HK-2 (cell line): ENCODE measurements around the gene INPP5J.
"Not testable (repeated sequence)": the region's sequence is repeated elsewhere in the genome, so short reads cannot be mapped to it uniquely, and the experiment has no call there.

Experiments
- DNase-seq: peaks from one replicate; pipeline ENCODE4 v3.0.0-alpha.2; 2018; ENCODE audit not compliant: unreplicated experiment

Gene INPP5J

DNA sequence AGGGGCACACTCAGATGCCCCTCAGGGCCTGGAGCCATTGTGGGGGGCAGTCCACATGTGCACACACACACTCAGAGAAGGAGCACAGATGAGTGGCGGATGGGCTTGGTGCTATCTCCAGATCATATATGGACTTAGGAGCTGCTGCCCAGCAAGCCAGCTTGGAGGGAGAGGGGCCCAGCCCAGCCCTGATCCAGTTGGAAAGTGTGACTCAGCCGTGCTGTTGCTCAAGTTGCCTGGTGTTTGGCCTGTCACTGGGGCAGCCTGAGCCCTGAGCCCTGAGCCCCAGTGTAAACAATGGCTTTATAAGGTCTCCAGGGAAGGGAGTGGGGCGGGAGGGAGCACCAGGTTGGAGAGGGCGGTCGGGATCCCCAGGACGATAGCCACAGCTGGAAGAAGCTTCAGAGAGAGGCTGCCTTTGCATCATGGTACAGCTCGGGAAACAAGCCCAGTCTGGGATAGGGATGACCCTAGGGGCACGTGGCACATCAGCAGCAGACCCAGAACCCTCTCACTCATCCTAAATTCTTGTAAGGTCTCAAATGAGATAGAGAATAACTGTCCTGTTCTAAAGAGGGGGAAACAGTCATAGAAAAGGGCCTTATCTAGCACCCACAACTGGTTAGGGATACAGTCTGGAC lies 20.2 kb upstream of the INPP5J start:
- DNase-seq = peak; percentile 75

GRCh38 chr22:31103111-31103510 lies 19.7 kb upstream of the INPP5J start:
- DNase-seq = no peak

DNA sequence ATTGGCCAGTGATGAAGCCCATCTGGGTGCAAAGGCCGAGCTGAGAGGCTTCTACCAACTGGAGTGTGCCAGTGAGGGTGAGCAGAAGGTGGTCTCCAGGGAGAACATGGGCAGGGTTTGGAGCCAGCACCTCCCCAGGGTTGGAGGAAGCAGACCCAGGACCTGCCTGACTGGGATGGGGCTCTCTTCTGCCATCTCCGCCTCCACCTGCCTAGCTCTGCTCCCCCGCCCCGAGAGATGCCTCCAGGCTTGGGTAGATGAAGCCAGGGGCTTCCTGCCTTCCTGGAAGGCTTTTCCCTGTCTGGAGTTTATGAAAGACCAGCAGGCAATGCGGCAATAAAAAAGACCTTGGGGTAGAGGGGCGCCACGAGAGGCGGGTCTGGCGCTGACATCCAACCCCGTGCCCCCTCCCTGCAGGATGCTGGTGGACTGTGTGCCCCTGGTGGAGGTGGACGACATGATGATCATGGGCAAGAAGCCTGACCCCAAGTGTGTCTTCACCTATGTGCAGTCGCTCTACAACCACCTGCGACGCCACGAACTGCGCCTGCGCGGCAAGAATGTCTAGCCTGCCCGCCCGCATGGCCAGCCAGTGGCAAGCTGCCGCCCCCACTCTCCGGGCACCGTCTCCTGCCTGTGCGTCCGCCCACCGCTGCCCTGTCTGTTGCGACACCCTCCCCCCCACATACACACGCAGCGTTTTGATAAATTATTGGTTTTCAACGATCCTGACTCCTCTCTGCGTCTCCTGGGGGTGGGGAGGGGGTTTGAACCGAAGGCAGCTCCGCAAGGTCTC lies 18.7 kb upstream of the INPP5J start:
- peak; percentile 11 for DNase-seq

- DNase-seq = peak; percentile 14
These were observed 17.9 kb upstream of the INPP5J start for GRCh38 chr22:31104869-31105268.

GRCh38 chr22:31105282-31105929 lies 17.4 kb upstream of the INPP5J start:
- peak; percentile 16 for DNase-seq

DNA sequence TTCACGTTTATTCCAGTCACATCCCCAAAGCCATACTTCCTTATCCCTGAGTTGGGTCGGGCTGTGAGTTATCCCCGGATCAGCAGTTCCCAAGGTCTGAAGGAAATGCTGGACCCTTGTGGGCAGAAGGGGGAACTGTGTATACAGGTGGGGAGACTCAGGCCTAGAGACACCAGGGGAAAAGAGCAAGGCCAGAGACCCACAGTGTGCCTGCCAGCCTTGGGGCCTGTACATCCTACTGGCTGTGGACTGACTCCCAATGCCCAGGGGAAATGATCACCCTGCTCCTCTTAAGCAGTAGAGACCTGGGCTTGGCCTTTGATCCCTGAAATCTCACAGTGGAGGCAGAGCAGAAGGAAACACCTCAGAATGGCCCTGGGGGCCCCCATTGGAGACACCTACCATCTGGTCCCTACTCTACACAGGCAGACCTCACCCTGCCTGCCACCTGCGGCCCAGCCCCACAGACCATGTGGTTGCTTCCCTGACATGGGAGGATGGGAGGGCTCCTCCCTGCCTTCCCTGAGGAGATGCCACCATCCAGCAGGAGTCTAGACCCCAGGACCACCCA lies 16.7 kb upstream of the INPP5J start:
- DNase-seq = peak; percentile 21

DNA sequence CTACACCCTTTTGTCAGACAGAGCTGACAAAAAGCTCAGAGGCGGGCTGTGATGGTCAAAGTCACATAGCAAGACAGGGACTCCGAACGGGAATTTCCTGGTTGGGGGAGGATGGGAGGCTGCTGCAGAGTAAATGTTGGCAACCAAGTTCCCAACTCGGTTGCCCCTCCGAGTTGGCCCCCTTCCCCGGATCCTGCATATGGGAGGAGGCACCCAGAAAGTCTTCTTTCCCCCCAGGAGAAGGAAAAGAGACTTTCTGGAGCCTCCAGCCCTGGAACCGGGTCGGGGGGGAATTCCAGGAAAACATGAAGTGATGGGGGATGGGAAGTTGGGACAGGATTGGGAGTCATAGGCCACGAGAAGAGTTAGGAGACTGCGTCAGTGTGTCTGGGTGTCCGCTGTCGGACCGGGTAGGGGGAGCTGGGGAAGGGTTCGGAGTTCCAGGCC lies 16.0 kb upstream of the INPP5J start:
- DNase-seq = peak; percentile 67

GRCh38 chr22:31107178-31107893 lies 15.4 kb upstream of the INPP5J start, which contains the start of gene SELENOM:
Gene SELENOM (minus strand): TSS chr22:31107568. CDS start chr22:31107505, 63 bp downstream.
- DNase-seq = peak; percentile 96

DNA sequence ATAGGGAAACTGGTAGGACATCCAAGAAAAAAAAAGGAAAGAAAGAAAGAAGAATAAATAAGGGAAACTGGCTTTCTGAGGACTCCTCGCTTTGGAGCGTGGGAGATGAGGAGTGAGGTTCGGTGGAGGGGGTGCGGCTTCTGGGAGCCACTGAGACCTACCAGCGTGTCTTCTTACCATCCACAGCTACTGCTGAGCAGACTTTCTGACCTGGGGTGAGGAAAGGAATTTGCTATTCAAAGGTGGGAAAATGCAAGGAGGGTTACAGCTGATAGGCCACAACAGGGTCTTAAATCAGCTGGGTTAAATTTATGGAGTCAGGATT lies 14.9 kb upstream of the INPP5J start:
- DNase-seq = no peak

DNA sequence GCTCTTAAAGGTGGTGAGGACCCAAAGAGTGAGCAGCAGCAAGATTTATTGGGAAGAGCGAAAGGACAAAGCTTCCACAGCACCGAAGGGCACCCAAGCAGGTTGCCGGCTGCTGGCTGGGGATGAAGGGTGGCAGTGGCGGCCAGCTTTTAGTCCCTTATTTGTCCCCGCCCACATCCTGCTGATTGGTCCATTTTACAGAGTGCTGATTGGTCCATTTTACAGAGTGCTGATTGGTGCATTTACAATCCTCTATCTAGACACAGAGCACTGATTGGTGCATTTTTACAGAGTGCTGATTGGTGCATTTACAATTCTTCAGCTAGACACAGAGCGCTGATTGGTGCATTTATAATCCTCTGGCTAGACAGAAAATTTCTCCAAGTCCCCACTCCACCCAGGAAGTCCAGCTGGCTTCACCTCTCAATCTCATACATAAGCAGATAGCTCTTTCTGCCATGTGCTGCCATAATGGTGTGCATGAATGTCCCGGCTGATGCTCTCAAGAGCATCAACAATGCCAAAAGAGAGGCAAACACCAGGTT lies 10.1 kb upstream of the INPP5J start:
- DNase-seq = not testable (repeated sequence)

- no peak for DNase-seq
These were observed 4.5 kb upstream of the INPP5J start for GRCh38 chr22:31118046-31118820.

DNA sequence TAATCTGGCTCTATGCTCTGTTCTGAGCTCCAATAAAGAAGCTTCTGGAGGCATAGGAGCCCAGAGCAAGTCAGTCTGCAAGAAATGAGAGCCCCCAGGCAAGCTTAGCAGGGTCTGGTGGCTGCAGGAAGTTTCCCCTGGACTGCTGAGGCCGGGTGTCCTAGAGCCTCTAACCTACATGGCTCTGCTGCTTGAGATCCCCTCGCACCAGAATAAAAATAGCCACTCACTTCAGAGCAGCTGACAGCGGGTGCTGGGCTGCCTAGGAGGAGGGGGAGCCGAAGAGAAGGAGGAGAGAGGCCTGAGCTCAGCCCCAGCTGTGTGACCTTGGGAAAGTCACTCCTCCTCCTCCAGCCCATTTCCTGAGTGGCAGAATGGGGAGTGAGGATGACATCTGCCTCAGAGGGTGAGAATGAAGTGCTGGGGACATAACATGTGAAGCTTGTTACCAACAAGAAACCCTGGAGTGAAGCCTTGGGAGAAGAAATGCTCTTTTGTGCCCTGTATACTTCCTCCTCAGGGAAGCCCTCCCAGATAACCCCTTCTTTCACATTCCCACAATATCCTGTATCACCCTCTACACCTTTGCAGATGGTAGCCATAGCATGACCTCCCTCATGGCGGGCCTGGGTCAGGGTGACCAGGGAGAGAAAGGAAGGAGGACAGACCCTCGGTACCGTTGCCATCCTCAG lies 3.6 kb upstream of the INPP5J start:
- no peak for DNase-seq

GRCh38 chr22:31120230-31120629 lies 2.5 kb upstream of the INPP5J start:
- DNase-seq = no peak

DNA sequence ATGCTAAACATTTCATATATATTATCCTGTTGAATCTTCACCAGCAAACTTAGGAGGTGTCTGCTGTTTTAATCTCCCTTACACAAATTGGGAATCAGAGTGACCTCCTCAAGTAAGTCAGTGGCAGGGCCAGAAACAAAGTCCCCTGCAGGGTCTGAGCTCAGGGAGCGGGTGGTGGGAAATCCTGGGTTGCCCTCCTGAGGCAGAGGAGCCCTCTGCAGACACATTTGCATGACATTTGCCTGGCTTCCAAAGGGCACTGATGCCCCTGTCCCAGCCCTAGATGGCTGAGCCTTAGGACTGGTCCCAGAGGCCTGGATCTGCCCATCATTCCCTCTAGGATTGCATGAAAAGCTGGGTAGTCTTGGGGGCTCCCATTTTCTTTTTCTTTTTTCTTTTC lies 2.1 kb upstream of the INPP5J start:
- DNase-seq = no peak

GRCh38 chr22:31121403-31121802 lies 1.4 kb upstream of the INPP5J start:
- DNase-seq = no peak

DNA sequence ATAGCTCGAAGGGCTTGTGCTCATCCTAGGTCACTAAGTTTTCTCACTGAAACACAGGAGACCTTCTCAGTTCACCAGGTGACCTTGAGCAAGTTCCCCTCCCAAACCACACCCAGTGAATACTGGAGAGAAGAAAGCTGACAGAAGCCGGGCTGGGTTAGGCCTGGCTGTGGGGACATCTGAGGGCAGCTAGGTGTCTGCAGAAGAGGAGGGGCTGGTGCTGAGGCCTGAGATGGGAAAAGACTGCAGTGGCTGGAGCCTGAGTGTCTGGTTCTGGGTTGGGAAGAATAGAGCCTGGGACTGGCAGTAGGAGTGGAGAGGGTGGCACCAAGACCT lies 602 bp upstream of the INPP5J start:
- DNase-seq = no peak

- no peak for DNase-seq
These were observed 481 bp downstream of the INPP5J start for GRCh38 chr22:31123292-31123602.

DNA sequence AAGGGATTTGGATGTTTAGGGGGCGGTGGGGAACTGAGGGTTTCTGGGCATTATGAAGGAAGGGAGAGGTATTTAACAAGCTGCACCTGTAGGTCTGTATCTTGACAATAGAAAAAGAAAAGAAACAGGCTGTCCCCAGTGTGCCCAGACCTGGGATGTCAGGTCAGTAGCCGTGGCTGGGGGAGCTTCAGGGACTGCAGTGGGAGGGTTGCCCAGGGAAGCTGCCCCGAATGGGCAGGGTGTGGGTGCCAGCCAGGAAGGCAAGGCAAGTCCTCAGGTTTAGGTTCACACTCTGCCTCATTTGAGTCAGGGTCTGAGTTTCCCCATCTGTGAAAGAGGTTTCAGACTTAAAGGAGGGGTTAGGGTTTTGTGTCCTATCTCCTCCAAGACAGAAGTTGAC lies 1.5 kb downstream of the INPP5J start:
- no peak for DNase-seq

- DNase-seq = no peak
These were observed 2.2 kb downstream of the INPP5J start for GRCh38 chr22:31124811-31125465.

DNA sequence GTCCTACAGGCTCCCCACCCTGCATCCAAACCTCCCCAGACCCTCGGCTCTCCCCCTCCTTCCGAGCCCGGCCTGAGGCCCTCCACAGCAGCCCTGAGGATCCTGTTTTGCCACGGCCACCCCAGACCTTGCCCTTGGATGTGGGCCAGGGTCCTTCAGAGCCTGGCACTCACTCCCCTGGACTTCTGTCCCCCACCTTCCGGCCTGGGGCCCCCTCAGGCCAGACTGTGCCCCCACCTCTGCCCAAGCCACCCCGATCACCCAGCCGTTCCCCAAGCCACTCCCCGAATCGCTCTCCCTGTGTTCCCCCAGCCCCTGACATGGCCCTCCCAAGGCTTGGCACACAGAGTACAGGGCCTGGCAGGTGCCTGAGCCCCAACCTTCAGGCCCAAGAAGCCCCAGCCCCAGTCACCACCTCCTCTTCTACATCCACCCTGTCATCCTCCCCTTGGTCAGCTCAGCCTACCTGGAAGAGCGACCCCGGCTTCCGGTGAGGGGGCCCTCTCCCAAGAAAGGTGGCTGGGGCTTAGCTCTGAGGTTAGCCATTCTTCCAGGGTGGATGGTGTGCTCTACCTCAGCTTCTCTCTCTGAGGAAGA lies 2.9 kb downstream of the INPP5J start:
- DNase-seq = no peak
